Activated CD4-positive, alpha-beta T cell treated with anti-CD3 and anti-CD28 coated beads for 4 hours (primary cell): ENCODE measurements around the gene CEBPG.

Experiments used
- DNase-seq, 2 donors: peaks; one replicate each; pipeline ENCODE4 v3.0.0-alpha.2; 2020

The CEBPG gene

DNA sequence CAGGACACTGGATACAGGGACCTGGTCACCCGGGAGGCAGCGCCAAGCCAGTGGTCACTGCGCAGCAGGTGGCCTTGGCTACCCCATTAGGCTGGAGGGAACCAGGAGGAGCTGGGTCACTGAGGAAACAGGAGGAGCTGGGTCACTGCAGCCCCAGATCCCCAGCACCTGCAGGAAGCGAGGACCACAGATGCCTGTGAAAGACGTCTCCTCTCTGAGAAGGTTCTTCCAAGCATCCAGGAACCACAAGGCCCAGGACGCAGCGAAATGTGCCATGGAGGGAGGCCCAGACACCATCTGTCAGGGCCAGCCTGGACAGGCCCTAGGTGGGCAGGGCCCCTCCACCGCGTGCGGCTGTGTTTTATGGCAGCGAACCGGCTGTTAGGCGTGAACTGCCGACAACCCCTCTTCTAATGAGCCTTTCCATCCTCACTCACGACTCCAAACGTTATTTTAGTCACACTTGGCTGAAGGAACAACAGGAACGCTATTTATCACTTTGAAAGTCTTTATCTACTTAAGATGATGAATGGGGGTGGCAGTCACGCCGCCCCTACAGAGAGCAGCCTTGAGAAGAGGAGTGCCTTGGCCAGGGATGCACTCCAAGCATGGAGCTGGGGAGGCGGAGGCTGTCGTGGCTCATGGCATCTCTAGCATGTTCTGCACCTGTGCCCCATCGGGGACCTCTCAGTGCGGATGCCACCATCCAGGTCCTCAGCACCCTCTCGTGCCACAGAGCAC is 53.3 kb downstream of the CEBPG start:
- DNase-seq = no peak

- no peak for DNase-seq
Measured at GRCh38 chr19:33427801-33428626, 54.5 kb downstream of the CEBPG start.

GRCh38 chr19:33428627-33429125 is 55.2 kb downstream of the CEBPG start:
- DNase-seq = no peak

GRCh38 chr19:33429891-33430673 is 56.6 kb downstream of the CEBPG start:
- DNase-seq = no peak

DNA sequence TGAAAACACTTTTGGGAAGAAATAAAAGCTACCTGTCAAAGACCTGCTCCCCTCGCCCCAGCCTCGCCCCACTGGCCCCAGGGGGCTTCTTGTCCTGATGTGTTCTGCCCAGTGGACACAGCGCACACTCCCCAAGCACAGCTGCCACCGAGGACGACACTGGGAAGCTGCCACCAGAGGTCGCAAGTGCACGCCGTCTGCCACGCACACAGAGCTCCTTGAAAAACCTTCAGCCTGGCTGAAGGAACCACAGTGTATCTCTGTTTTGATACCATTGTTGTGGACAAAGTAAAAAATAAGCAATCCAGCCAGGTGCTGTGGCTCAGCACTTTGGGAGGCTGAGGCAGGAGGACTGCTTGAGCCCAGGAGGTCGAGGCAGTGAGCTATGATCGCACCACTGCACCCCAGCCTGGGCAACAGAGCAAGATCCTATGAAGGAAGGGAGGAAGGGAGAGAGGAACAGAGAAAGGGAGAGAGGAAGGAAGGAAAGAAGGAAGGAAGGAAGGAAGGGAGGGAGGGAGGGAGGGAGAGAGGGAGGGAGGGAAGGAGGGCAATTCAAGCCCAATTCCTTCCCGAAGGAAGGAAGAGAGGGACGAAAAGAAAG is 57.3 kb downstream of the CEBPG start:
- DNase-seq = peak; percentile 38 to 59

DNA sequence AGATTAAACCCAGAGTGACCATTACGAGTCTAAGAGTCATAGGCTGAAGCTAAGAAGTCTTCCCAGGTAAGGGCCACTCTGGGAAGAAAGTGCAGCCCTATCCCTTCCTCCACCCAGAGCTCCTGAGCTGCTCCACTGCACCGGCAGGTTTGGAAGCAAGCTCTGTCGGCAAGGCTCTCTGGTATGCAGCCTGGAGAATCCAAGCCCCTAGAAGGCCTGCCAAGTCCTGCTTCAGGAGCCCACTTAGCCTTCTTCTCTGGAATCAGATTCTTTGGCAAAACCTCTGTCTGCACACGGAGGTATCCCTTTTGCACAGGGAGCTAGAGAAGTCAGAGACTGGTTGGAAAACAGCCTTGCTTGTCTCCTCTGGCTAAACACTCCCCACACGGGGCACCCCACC is 58.5 kb downstream of the CEBPG start:
- no peak for DNase-seq
